Memory B cell (primary cell): Measurements from ENCODE around the gene SPATS2L.

Experiments used
- ATAC-seq: fragments of 150-1000 bp; cut with Tn5 transposase; 2 replicates; pipeline ENCODE4 v1.10.0; 2021; ENCODE audit warnings: low read depth, mild to moderate bottlenecking, moderate library complexity
- DNase-seq, 2 donors: peaks; one replicate each; pipeline ENCODE4 v3.0.0; 2022; ENCODE audit warnings: low spot score in 2 of 2
- H3K27ac Mint-ChIP-seq: one replicate; pipeline ENCODE4 v1.8.0; 2022; ENCODE audit warnings: mild to moderate bottlenecking, moderate library complexity, mixed read lengths
- H3K27me3 Mint-ChIP-seq: one replicate; pipeline ENCODE4 v1.8.0; 2022; ENCODE audit warnings: mixed read lengths
- H3K36me3 Mint-ChIP-seq: one replicate; pipeline ENCODE4 v1.8.0; 2022; ENCODE audit warnings: mild to moderate bottlenecking, mixed read lengths
- H3K4me1 Mint-ChIP-seq: one replicate; pipeline ENCODE4 v1.8.0; 2022; ENCODE audit warnings: mixed read lengths
- H3K4me3 Mint-ChIP-seq: one replicate; pipeline ENCODE4 v1.8.0; 2022; ENCODE audit warnings: mild to moderate bottlenecking, moderate library complexity, mixed read lengths
- H3K9me3 Mint-ChIP-seq: one replicate; pipeline ENCODE4 v1.8.0; 2022; ENCODE audit warnings: mixed read lengths

SPATS2L gene, protein sequence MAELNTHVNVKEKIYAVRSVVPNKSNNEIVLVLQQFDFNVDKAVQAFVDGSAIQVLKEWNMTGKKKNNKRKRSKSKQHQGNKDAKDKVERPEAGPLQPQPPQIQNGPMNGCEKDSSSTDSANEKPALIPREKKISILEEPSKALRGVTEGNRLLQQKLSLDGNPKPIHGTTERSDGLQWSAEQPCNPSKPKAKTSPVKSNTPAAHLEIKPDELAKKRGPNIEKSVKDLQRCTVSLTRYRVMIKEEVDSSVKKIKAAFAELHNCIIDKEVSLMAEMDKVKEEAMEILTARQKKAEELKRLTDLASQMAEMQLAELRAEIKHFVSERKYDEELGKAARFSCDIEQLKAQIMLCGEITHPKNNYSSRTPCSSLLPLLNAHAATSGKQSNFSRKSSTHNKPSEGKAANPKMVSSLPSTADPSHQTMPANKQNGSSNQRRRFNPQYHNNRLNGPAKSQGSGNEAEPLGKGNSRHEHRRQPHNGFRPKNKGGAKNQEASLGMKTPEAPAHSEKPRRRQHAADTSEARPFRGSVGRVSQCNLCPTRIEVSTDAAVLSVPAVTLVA

DNA sequence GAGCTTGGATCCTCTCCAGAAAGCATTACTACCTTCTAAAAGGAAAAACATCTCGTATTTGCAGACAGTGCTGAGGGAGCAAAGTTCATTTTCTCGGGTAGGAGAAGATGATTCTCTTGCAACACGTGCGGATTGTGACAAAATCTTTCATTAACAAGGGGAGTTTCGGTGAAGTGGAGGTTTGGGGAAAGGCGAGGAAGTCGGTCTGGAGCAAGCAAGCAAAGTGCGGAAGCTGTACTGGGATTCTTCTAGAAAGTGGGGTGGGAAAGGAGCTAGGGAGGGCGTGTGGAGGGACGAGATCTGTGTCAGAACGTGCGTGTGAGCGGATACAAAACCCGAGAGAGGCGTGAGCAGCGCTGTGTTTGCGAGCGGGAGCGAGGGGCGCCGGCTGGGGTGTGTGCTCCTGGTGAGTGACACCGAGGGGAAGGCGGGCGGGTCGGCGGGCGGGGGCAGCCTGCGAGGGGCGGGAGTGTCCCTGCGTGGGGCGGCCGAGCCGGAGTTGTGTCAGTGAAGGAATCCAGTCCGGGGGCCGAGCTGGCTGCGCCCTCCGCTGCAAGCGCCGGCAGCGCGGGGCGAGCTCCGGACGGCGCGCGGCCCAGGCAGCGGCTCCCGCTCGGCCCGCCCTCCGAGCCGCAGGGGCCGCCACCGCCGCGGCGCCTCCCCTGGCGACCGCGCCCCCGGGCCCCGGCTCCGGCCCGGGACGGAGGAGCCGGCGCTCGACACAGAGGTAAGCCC lies at the start of gene SPATS2L:
Gene SPATS2L, plus strand, starts transcription at position 498 of the 735 bp plus-strand sequence. CDS start 82,552 bp downstream, outside the sequence.
- Mint-ChIP-seq H3K27me3 (peaks cover 19% of the 10 kb centered on the region), H3K9me3 (no peaks in the 10 kb centered on the region), H3K27ac (peak within 1 kb of the TSS; percentile 56), H3K4me1 (peaks cover 6% of the 10 kb centered on the region), H3K4me3 (peak within 1 kb of the TSS; percentile 93), H3K36me3 (peaks cover 3% of the 10 kb centered on the region)
- DNase-seq (peak in 1 of 2 donors; percentile 16), ATAC-seq (peak; percentile 51)

- Mint-ChIP-seq H3K4me1 (no peaks in the 10 kb centered on the region), H3K4me3 (no peak overlapping the region), H3K27me3 (peaks cover 8% of the 10 kb centered on the region), H3K36me3 (no peaks in the 10 kb centered on the region), H3K9me3 (peaks cover 3% of the 10 kb centered on the region), H3K27ac (no peak overlapping the region)
- DNase-seq (no peak), ATAC-seq (no peak)
Measured at GRCh38 chr2:200257570-200257969, 48.9 kb upstream of the SPATS2L start.

- ATAC-seq = no peak
- no peaks in the 10 kb centered on the region for H3K4me1 Mint-ChIP-seq
- no peaks in the 10 kb centered on the region for H3K36me3 Mint-ChIP-seq
- H3K27ac Mint-ChIP-seq = no peak overlapping the region
- H3K4me3 Mint-ChIP-seq = no peak overlapping the region
- DNase-seq = no peak
- peaks cover 3% of the 10 kb centered on the region for H3K9me3 Mint-ChIP-seq
- H3K27me3 Mint-ChIP-seq = peaks cover 6% of the 10 kb centered on the region
Measured at GRCh38 chr2:200258081-200258480, 48.4 kb upstream of the SPATS2L start.

DNA sequence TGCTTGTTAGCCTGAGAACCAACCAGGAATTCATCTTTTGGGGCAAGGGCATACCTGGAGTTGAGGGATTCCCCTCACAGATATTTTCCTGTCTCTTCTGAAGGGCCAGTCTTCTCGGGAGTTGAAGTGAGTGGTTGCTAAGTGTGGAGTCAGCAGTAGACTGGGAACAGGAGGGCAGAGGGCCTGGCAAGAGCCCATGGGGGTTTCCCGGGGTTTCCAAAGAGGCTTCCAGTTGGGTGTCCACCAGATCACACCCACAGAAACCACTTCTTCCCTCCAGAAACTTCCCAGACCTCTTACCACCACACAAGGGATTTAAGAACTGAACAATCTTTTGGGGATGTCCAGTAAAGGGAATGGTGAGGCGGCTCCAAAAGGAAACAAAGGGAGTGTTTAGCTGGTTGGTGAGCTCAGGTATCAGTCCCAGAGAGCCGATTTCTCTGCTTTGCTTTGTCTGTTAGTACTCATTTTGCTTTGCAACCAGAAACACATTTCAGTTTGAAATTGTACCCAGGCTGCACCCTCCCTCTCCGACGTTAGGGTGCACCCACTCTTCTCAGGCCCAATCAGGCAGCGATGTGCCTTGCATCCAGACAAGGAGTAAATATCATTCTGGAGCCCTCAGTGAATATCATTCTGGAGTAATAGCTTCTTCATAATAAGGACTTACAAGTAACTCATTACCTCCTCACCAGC lies 47.5 kb upstream of the SPATS2L start:
- no peaks in the 10 kb centered on the region for H3K4me1 Mint-ChIP-seq
- no peak overlapping the region for H3K4me3 Mint-ChIP-seq
- H3K27me3 Mint-ChIP-seq = peaks cover 6% of the 10 kb centered on the region
- H3K36me3 Mint-ChIP-seq = no peaks in the 10 kb centered on the region
- DNase-seq = no peak
- peaks cover 3% of the 10 kb centered on the region for H3K9me3 Mint-ChIP-seq
- no peak overlapping the region for H3K27ac Mint-ChIP-seq
- no peak for ATAC-seq

DNA sequence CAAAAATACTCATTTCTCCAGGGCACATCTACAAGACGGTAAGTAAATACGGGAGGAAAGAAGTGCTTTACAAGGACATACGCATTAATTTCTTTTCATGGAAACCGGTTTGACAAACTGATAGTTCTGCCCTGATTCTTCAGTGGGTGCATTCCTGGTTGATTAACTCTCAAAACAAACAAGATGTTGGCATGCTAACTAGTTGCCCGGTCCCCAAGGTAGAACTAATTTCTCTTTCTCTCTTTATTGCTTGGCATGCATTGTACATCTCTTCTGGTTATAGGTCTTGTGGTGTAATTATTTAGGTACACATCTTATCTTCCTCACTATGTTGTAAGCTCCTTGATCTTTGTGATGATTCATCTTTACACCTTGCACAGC lies 46.9 kb upstream of the SPATS2L start:
- Mint-ChIP-seq H3K4me1 (no peaks in the 10 kb centered on the region), H3K9me3 (peaks cover 3% of the 10 kb centered on the region), H3K4me3 (no peak overlapping the region), H3K27me3 (peaks cover 6% of the 10 kb centered on the region), H3K27ac (no peak overlapping the region), H3K36me3 (no peaks in the 10 kb centered on the region)
- no peak for ATAC-seq
- DNase-seq = no peak

DNA sequence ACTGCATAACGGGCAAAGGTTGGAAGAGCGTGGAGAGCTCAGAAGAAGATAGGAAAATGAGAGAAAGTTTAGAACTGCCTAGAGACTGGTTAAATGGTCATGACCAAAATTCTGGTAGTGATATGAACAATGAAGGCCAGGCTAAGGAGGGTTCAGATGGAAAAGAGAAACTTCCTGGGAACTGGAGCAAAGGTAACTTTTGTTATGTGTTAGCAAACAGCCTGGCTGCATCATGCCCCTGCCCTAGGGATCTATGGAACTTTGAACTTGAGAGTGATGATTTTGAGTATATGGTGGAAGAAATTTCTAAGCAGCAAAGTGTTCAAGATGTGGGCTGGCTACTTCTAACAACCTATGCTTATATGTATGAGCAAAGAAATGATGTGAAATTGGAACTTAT lies 44.4 kb upstream of the SPATS2L start:
- no peaks in the 10 kb centered on the region for H3K4me1 Mint-ChIP-seq
- H3K4me3 Mint-ChIP-seq = no peak overlapping the region
- H3K36me3 Mint-ChIP-seq = no peaks in the 10 kb centered on the region
- H3K27ac Mint-ChIP-seq = no peak overlapping the region
- ATAC-seq (no peak), DNase-seq (no peak)
- H3K27me3 Mint-ChIP-seq = peaks cover 7% of the 10 kb centered on the region
- peaks cover 3% of the 10 kb centered on the region for H3K9me3 Mint-ChIP-seq

GRCh38 chr2:200263279-200263678 lies 43.2 kb upstream of the SPATS2L start:
- H3K9me3 Mint-ChIP-seq = peaks cover 3% of the 10 kb centered on the region
- H3K27ac Mint-ChIP-seq = no peak overlapping the region
- no peaks in the 10 kb centered on the region for H3K4me1 Mint-ChIP-seq
- no peak overlapping the region for H3K4me3 Mint-ChIP-seq
- DNase-seq = no peak
- H3K36me3 Mint-ChIP-seq = no peaks in the 10 kb centered on the region
- peaks cover 7% of the 10 kb centered on the region for H3K27me3 Mint-ChIP-seq
- no peak for ATAC-seq

GRCh38 chr2:200264631-200265030 lies 41.9 kb upstream of the SPATS2L start:
- DNase-seq = no peak
- Mint-ChIP-seq H3K4me1 (no peaks in the 10 kb centered on the region), H3K27ac (no peak overlapping the region), H3K36me3 (no peaks in the 10 kb centered on the region), H3K9me3 (peaks cover 3% of the 10 kb centered on the region), H3K27me3 (peaks cover 7% of the 10 kb centered on the region), H3K4me3 (no peak overlapping the region)
- no peak for ATAC-seq

DNA sequence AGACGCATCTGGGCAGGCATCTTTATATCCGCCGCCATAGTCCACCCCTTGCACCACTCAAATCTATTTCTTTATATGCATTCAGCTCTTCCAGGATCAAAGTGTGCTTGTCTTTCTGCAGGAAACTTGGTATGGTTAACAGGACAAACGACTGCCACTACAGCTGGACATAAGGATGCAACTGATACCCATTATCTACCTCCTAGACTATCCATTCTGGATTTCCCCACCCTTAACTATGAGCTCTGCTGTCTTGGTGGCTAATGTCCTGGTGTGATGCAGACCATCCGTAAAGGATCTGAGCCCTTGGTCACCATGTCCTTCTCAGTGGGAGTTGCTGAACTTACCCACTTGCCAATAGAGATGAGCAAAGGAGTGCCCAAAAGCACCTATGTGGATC lies 40.1 kb upstream of the SPATS2L start:
- no peak for ATAC-seq
- Mint-ChIP-seq H3K4me1 (no peaks in the 10 kb centered on the region), H3K27me3 (peaks cover 7% of the 10 kb centered on the region)

DNA sequence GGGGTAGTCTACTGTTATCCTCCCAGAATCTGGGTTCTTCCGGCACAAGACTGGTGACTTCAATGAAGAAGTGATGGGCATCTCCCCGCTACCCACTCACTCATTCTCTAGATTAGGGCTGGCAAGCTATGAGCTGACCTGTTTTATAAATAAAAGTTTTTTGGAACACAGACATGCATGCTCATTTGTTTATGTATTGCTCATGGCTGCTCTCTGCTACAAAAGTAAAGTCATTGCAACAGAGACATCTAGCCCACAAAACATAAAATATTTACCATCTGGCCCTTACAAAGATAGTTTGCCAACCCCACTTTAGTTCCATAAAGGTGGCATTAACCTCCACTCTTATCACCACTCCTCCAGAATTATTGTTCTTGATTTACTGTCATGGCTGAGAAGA lies 39.1 kb upstream of the SPATS2L start:
- H3K4me1 Mint-ChIP-seq = no peaks in the 10 kb centered on the region
- H3K27me3 Mint-ChIP-seq = peaks cover 4% of the 10 kb centered on the region
- H3K4me3 Mint-ChIP-seq = no peak overlapping the region
- no peak overlapping the region for H3K27ac Mint-ChIP-seq
- H3K36me3 Mint-ChIP-seq = no peaks in the 10 kb centered on the region
- DNase-seq = no peak
- no peaks in the 10 kb centered on the region for H3K9me3 Mint-ChIP-seq
- ATAC-seq = no peak

More for the DNA sequence above, 40.1 kb upstream of the SPATS2L start:
- Mint-ChIP-seq H3K27ac (no peak overlapping the region), H3K4me3 (no peak overlapping the region), H3K36me3 (no peaks in the 10 kb centered on the region), H3K9me3 (peaks cover 3% of the 10 kb centered on the region)
- no peak for DNase-seq

DNA sequence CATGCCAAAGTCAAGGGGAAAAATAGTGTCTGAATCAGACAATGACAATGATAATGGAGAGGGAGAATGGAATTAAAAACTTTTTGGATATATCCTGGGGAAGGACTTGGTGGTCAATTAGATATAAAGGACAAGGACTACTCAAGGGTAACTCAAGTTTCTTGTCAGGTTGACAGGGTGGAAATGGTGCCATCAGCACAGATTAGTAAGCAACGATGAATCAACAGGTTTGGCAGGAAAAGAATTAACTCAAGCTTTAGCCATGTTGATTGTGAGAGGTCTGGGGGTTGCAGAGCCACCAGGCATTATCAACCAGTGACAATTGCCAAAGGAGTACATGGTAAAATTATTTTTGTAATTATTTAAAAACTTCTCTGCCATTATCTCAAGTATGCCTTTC lies 35.8 kb upstream of the SPATS2L start:
- ATAC-seq (no peak), DNase-seq (no peak)
- Mint-ChIP-seq H3K9me3 (no peaks in the 10 kb centered on the region), H3K27ac (no peak overlapping the region), H3K4me1 (no peaks in the 10 kb centered on the region), H3K36me3 (no peaks in the 10 kb centered on the region), H3K27me3 (peaks cover 4% of the 10 kb centered on the region), H3K4me3 (no peak overlapping the region)

DNA sequence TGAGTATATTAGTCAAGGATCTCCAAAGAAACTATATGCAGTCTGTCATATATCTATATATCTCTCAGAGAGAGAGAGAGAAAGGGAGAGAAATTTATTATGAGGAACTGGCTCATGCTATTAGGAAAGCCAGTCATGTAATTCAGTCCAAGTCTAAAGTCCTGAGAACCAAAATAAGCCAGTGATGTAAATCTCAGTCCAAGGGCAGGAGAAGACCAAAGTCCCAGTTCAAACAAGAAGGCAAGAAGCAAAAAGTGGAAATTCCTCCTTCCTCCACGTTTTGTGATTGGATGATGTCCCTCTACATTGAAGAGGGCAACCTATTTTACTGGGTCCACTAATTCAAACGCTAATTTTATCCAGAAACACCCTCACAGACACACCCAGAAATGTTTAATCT lies 34.2 kb upstream of the SPATS2L start:
- Mint-ChIP-seq H3K36me3 (no peaks in the 10 kb centered on the region), H3K9me3 (no peaks in the 10 kb centered on the region), H3K4me1 (no peaks in the 10 kb centered on the region), H3K4me3 (no peak overlapping the region), H3K27me3 (peaks cover 6% of the 10 kb centered on the region), H3K27ac (no peak overlapping the region)
- no peak for ATAC-seq
- no peak for DNase-seq

DNA sequence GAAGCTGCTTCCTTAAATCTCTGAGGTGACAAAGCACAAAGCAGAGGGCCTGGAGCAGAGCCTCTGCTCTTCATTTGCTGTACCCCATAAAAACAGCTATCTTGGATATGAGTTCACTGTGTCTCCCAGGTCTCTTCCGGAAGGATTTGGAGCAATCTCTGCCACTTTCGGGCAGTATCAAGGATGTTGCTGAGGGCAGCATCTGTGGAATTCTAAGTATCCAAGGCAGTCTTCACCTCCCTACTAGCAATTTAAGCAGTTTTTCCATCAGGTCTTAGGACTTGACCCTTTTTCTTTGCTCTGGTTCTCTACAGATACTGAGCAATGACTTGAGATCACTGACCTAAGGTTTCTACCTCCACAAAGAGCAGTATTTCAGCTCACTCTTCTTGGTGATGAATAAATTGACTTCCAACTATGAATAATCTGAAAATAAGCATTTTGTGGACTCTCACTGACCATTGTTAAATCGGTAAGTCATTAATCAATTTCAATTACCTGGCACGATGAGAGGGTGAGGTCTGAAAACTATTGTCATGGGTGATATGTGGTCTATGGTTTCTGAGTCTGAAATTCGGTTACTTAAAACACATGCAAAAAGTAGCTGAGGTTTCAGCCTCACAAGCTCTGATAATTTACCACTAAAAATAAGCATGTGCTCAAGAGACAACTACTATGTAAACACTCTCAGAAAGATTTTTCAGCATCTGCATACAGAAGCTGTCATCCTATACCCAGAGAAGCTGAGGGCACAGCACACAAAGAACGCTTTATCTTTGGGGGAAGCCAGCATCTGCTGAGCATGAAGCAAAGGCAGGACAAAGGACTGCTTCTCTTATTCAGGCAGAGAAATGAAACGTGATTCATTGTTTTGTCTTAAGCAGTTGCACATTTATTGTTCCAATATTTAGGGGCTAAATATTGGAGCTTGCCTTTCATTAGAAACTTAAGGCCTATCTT lies 32.1 kb upstream of the SPATS2L start:
- Mint-ChIP-seq H3K4me3 (no peak overlapping the region), H3K4me1 (no peaks in the 10 kb centered on the region), H3K27ac (no peak overlapping the region), H3K27me3 (peaks cover 12% of the 10 kb centered on the region), H3K36me3 (no peaks in the 10 kb centered on the region), H3K9me3 (no peaks in the 10 kb centered on the region)
- no peak for ATAC-seq
- DNase-seq = no peak
